VCaP (cell line): ENCODE data around the gene RPL7A.

Experiments
- H3K27ac ChIP-seq: fragments of 450-650 bp; 2 replicates; pipeline ENCODE4 v1.5.1; 2017
- TF ChIP-seq, protein P1 (sequence below): fragments of 450-650 bp; conservative IDR thresholded peaks from 2 replicates; pipeline ENCODE4 v1.5.1; 2017; ENCODE audit warnings: mild to moderate bottlenecking, moderate library complexity

The RPL7A gene

DNA sequence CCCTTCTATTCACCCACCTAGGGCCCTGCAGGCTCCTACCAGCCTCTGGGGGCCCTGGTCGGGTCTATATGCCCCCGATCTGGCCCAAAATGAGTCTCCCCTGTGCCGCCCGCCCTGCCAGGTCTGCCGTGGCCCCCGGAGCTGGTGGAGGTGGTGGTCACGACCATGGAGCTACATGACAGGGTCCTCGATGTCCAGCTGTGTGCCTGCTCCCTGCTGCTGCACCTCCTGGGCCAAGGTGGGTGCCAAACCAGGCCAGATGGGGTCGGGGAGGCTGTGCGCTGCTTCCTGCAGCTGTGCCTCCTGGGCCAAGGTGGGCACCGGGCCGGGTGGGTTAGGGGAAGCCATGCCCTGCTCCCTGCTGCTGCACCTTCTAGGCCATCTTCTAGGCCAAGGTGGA, 52.3 kb downstream of the RPL7A start:
- no peak overlapping the region for H3K27ac ChIP-seq
- TF ChIP-seq, protein P1, sequence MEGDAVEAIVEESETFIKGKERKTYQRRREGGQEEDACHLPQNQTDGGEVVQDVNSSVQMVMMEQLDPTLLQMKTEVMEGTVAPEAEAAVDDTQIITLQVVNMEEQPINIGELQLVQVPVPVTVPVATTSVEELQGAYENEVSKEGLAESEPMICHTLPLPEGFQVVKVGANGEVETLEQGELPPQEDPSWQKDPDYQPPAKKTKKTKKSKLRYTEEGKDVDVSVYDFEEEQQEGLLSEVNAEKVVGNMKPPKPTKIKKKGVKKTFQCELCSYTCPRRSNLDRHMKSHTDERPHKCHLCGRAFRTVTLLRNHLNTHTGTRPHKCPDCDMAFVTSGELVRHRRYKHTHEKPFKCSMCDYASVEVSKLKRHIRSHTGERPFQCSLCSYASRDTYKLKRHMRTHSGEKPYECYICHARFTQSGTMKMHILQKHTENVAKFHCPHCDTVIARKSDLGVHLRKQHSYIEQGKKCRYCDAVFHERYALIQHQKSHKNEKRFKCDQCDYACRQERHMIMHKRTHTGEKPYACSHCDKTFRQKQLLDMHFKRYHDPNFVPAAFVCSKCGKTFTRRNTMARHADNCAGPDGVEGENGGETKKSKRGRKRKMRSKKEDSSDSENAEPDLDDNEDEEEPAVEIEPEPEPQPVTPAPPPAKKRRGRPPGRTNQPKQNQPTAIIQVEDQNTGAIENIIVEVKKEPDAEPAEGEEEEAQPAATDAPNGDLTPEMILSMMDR: no peak
